Sigmoid colon (tissue), 7 donors: ENCODE measurements around the gene FKRP. TPM values are rescaled to one million over a fixed set of nuclear protein-coding genes. Genes with fewer than 3 reads are reported as not detected.

Experiments used
- DNase-seq: peaks from one replicate; pipeline ENCODE4 v3.0.0-alpha.2; 2019
- H3K27ac ChIP-seq, 4 donors: fragments of 200-600 bp; sonication (generic); one replicate each; pipeline ENCODE4 v1.5.1; 2016 to 2019; ENCODE audit warnings: mild to moderate bottlenecking in 1 of 4
- H3K27me3 ChIP-seq, 3 donors: fragments of 200-600 bp; sonication (generic); one replicate each; pipeline ENCODE4 v1.5.1; 2019; ENCODE audit warnings: mild to moderate bottlenecking in 1 of 3
- H3K36me3 ChIP-seq, 4 donors: fragments of 200-600 bp; sonication (generic); one replicate each; pipeline ENCODE4 v1.5.1; 2016 to 2019
- H3K4me1 ChIP-seq, 4 donors: fragments of 200-600 bp; sonication (generic); one replicate each; pipeline ENCODE4 v1.5.1; 2017 to 2019
- H3K4me3 ChIP-seq, 4 donors: fragments of 200-600 bp; sonication (generic); one replicate each; pipeline ENCODE4 v1.5.1; 2017 to 2019; ENCODE audit warnings: mild to moderate bottlenecking in 2 of 4, moderate library complexity in 1 of 4
- H3K9me3 ChIP-seq, 4 donors: fragments of 200-600 bp in 3 of 4; sonication (generic) in 3 of 4; one replicate each; pipeline versions ENCODE4 v1.5.1 to v1.6.1; 2013 to 2019
- CTCF ChIP-seq, 4 experiments: fragments of 450-650 bp in 3 of 4; fragments of 200-600 bp in 1 of 4; IDR thresholded peaks; one replicate each; pipeline ENCODE4 v1.5.1; 2016 to 2019; ENCODE audit warnings: antibody characterized with exemption in 4 of 4, mild to moderate bottlenecking in 3 of 4, moderate library complexity in 2 of 4
- EP300 ChIP-seq, 4 donors: sonication (generic); formaldehyde crosslinking; IDR thresholded peaks; one replicate each; pipeline ENCODE4 v1.6.1; 2017; ENCODE audit warnings: antibody characterized with exemption in 4 of 4
- POLR2A ChIP-seq, 2 donors: fragments of 450-650 bp; IDR thresholded peaks; one replicate each; pipeline ENCODE4 v1.6.1; 2016; ENCODE audit warnings: antibody characterized with exemption in 2 of 2, mild to moderate bottlenecking in 2 of 2, moderate library complexity in 2 of 2
- POLR2AphosphoS5 ChIP-seq, 4 donors: sonication (generic); formaldehyde crosslinking; IDR thresholded peaks; one replicate each; pipeline ENCODE4 v1.6.1; 2017; ENCODE audit warnings: antibody characterized with exemption in 4 of 4
- WGBS, 2 donors: extraction: QIAGEN DNeasy Blood & Tissue Kit; methylation state at CpG; one replicate each; pipeline ENCODE4 v1.1.7; 2013; 5-methylcytosine and 5-hydroxymethylcytosine counted together
- intact Hi-C: fragments of 100-400 bp; cut with DNase I; formaldehyde crosslinking; loops from one replicate; pipeline ENCODE4 v1.15.1; 2023
- polyA plus RNA-seq, 3 donors: library from polyadenylated mRNA; stranded (reverse); fragments of 200-250 nt; gene quantifications; one replicate each; pipeline ENCODE4 v1.2.3, GENCODE V29; 2013
- total RNA-seq, 4 donors: library from RNA; depleted of rRNA; stranded (reverse); fragments of >200 nt; gene quantifications; one replicate each; pipeline ENCODE4 v1.1.0, GENCODE V29; 2016
- donor health status: healthy with polysubstance abuse.
- donor health status: Bipolar disorder and iron deficiency.
- donor health status: healthy.

FKRP gene
- total and polyA plus RNA-seq, 7 donors = 1.4 to 31.0 (median 15.0) TPM

- no peaks in the 10 kb centered on the region for H3K27me3 ChIP-seq
- H3K36me3 ChIP-seq = peaks cover 31 to 93% (median 64%) of the 10 kb centered on the region in 4 donors
- WGBS, 2 donors = 85 to 88% methylated on average over 11 of the region's 11 CpGs
- H3K4me3 ChIP-seq = no peak overlapping the region
- intact Hi-C loops = no loop called here
- H3K4me1 ChIP-seq = peaks cover 0 to 14% (median 7%) of the 10 kb centered on the region in 4 donors
- H3K9me3 ChIP-seq = no peaks in the 10 kb centered on the region
- peak overlapping the region in 1 of 4 donors; percentile 33 for H3K27ac ChIP-seq
- no peak for TF ChIP-seq CTCF (IDR thresholded peaks at IDR 0.05)
- no peak for TF ChIP-seq POLR2A (IDR thresholded peaks at IDR 0.05)
- TF ChIP-seq POLR2AphosphoS5 (IDR thresholded peaks at IDR 0.05) = no peak
- no peak for TF ChIP-seq EP300 (IDR thresholded peaks at IDR 0.05)
- no peak for DNase-seq
These were observed 12.1 kb upstream of the FKRP start for GRCh38 chr19:46733690-46734292.

- H3K36me3 ChIP-seq = peaks cover 13 to 65% (median 39%) of the 10 kb centered on the region in 4 donors
- no peak for DNase-seq
- WGBS, 2 donors = 83 to 85% methylated on average over 22 of the region's 22 CpGs
- no peaks in the 10 kb centered on the region for H3K9me3 ChIP-seq
- H3K27me3 ChIP-seq = no peaks in the 10 kb centered on the region
- TF ChIP-seq CTCF (IDR thresholded peaks at IDR 0.05) = no peak
- no peak for TF ChIP-seq POLR2A (IDR thresholded peaks at IDR 0.05)
- TF ChIP-seq POLR2AphosphoS5 (IDR thresholded peaks at IDR 0.05) = no peak
- TF ChIP-seq EP300 (IDR thresholded peaks at IDR 0.05) = no peak
- peaks cover 0 to 32% (median 29%) of the 10 kb centered on the region in 4 donors for H3K4me1 ChIP-seq
- no peak overlapping the region for H3K4me3 ChIP-seq
- H3K27ac ChIP-seq = peak overlapping the region in 2 of 4 donors; percentile 7 to 22
- intact Hi-C loops = no loop called here
These were observed 9.1 kb upstream of the FKRP start for GRCh38 chr19:46736531-46737297.

GRCh38 chr19:46737298-46737654 lies 8.6 kb upstream of the FKRP start:
- no peak for DNase-seq
- intact Hi-C loops = no loop called here
- Histone ChIP-seq H3K27me3 (no peaks in the 10 kb centered on the region), H3K27ac (no peak overlapping the region), H3K4me1 (peaks cover 0 to 37% (median 35%) of the 10 kb centered on the region in 4 donors), H3K9me3 (no peaks in the 10 kb centered on the region), H3K4me3 (no peak overlapping the region), H3K36me3 (peaks cover 13 to 60% (median 36%) of the 10 kb centered on the region in 4 donors)
- TF ChIP-seq EP300 (IDR thresholded peaks at IDR 0.05) (no peak), CTCF (IDR thresholded peaks at IDR 0.05) (no peak), POLR2AphosphoS5 (IDR thresholded peaks at IDR 0.05) (no peak), POLR2A (IDR thresholded peaks at IDR 0.05) (no peak)
- 80 to 85% methylated on average over 7 of the region's 7 CpGs for WGBS, 2 donors

- 87 to 89% methylated on average over 19 of the region's 19 CpGs for WGBS, 2 donors
- no peak overlapping the region for H3K27ac ChIP-seq
- no peaks in the 10 kb centered on the region for H3K27me3 ChIP-seq
- H3K9me3 ChIP-seq = no peaks in the 10 kb centered on the region
- no peak for DNase-seq
- H3K4me3 ChIP-seq = no peak overlapping the region
- H3K4me1 ChIP-seq = peaks cover 0 to 41% (median 40%) of the 10 kb centered on the region in 4 donors
- peaks cover 13 to 55% (median 31%) of the 10 kb centered on the region in 4 donors for H3K36me3 ChIP-seq
- TF ChIP-seq EP300 (IDR thresholded peaks at IDR 0.05) (no peak), CTCF (IDR thresholded peaks at IDR 0.05) (no peak), POLR2A (IDR thresholded peaks at IDR 0.05) (no peak), POLR2AphosphoS5 (IDR thresholded peaks at IDR 0.05) (no peak)
- intact Hi-C loops = no loop called here
These were observed 8.1 kb upstream of the FKRP start for GRCh38 chr19:46737761-46738171.
